HepG2 (cell line): Measurements from ENCODE around the gene WDR43. TPM values are rescaled to one million over a fixed set of nuclear protein-coding genes. Genes with fewer than 3 reads are reported as not detected.

Experiments used
- ATAC-seq: fragments of 200-7000 bp; cut with Tn5 transposase; 3 replicates; pipeline ENCODE4 v1.9.1; 2020; ENCODE audit warnings: mild to moderate bottlenecking, moderate library complexity
- BruUV-seq: library from RNA; stranded (reverse); fragments of 400-500 nt; replicated peaks from 2 replicates; lab custom pipeline; 2021; lab: Mats Ljungman, UMichigan
- CTCF ChIA-PET: fragments of 300-600 bp; formaldehyde crosslinking; extraction: SDS; loops from one replicate; lab custom pipeline; 2021; ENCODE audit warnings: low total read pairs, inconsistent platforms, low intra/inter-chr PET ratio; lab: Yijun Ruan, JAX
- POLR2A ChIA-PET: fragments of 350-600 bp; sonication (Branson Sonifier 250); formaldehyde crosslinking; loops from one replicate; lab custom pipeline; 2020; ENCODE audit warnings: antibody characterized with exemption, inconsistent platforms; lab: Yijun Ruan, JAX
- DNase-seq: peaks from one replicate; pipeline ENCODE4 v3.0.0-alpha.2; 2015; ENCODE audit warnings: low spot score
- FAIRE-seq: peaks from 3 replicates; lab custom pipeline; 2011; peaks lifted over from hg19 to GRCh38; lab: Jason Lieb, UNC
- H2AFZ ChIP-seq: one replicate; pipeline ENCODE4 v1.6.1; 2011; ENCODE audit warnings: low read length, inconsistent platforms
- H3K27ac ChIP-seq: fragments of 300-600 bp; 3 replicates; pipeline ENCODE4 v1.8.0; 2011; ENCODE audit warnings: mixed run types, mild to moderate bottlenecking, mixed read lengths, low read length, inconsistent platforms; ENCODE audit not compliant: insufficient read depth; ENCODE audit errors: extremely low read length
- H3K27me3 ChIP-seq, 2 experiments: fragments of 200-600 bp in 1 of 2; 2 replicates in 1 of 2; 3 replicates in 1 of 2; pipeline versions ENCODE4 v1.6.0 to v1.8.0; 2011; ENCODE audit warnings: low read length in 2 of 2, mild to moderate bottlenecking in 2 of 2, moderate library complexity in 2 of 2, inconsistent platforms in 1 of 2; ENCODE audit not compliant: insufficient read depth in 2 of 2, control insufficient read depth in 1 of 2
- H3K36me3 ChIP-seq, 2 experiments: fragments of 200-600 bp in 1 of 2; replicated peaks in 1 of 2; 2 replicates in 1 of 2; 3 replicates in 1 of 2; pipeline versions ENCODE4 v1.5.1 to v1.8.0; 2011; ENCODE audit warnings: low read length in 2 of 2, inconsistent platforms in 1 of 2; ENCODE audit not compliant: insufficient read depth in 2 of 2, control insufficient read depth in 1 of 2
- H3K4me1 ChIP-seq: 2 replicates; pipeline ENCODE4 v1.5.1; 2012; ENCODE audit warnings: low read length, inconsistent platforms; ENCODE audit not compliant: insufficient read depth
- H3K4me2 ChIP-seq: 2 replicates; pipeline ENCODE4 v1.6.0; 2011; ENCODE audit warnings: low read depth, low read length, inconsistent platforms
- H3K4me3 ChIP-seq, 3 experiments: fragments of 200-600 bp in 1 of 3; sonication (generic), shearing (Covaris generic) in 1 of 3; replicated peaks in 1 of 3; 2 replicates each; pipeline ENCODE4 v1.5.1; 2011 to 2016; ENCODE audit warnings: low read length in 3 of 3, inconsistent platforms in 2 of 3, low read depth in 2 of 3, mild to moderate bottlenecking in 2 of 3, control low read depth in 1 of 3, mixed read lengths in 1 of 3; ENCODE audit not compliant: insufficient read depth in 1 of 3
- H3K79me2 ChIP-seq: one replicate; pipeline ENCODE4 v1.6.1; 2011; ENCODE audit warnings: low read length, inconsistent platforms; ENCODE audit not compliant: insufficient read depth
- H3K9ac ChIP-seq: 2 replicates; pipeline ENCODE4 v1.6.0; 2011; ENCODE audit warnings: mild to moderate bottlenecking, low read depth, low read length, inconsistent platforms; ENCODE audit not compliant: insufficient read depth
- H3K9me3 ChIP-seq: 2 replicates; pipeline ENCODE4 v1.5.1; 2012; ENCODE audit warnings: mild to moderate bottlenecking, low read length
- H4K20me1 ChIP-seq: 2 replicates; pipeline ENCODE4 v1.6.0; 2011; ENCODE audit warnings: inconsistent platforms, mild to moderate bottlenecking, low read length, moderate library complexity; ENCODE audit not compliant: insufficient read depth
- ATF2 ChIP-seq: sonication (generic); formaldehyde crosslinking; IDR thresholded peaks from 2 replicates; pipeline ENCODE4 v1.4.0; 2020; ENCODE audit warnings: missing genetic modification reagents
- ATF6 ChIP-seq: sonication (generic); formaldehyde crosslinking; conservative IDR thresholded peaks from 2 replicates; pipeline ENCODE4 v1.4.0; 2020; ENCODE audit warnings: missing genetic modification reagents
- FLYWCH1 ChIP-seq: sonication (generic); formaldehyde crosslinking; IDR thresholded peaks from 2 replicates; pipeline ENCODE4 v1.8.1; 2023; ENCODE audit warnings: mild to moderate bottlenecking, missing genetic modification reagents
- HINFP ChIP-seq: sonication (generic); formaldehyde crosslinking; IDR thresholded peaks from 2 replicates; pipeline ENCODE4 v1.4.0; 2020; ENCODE audit warnings: low read depth, mild to moderate bottlenecking, missing genetic modification reagents
- HOXA7 ChIP-seq: sonication (generic); formaldehyde crosslinking; IDR thresholded peaks from 2 replicates; pipeline ENCODE4 v1.8.1; 2022; ENCODE audit warnings: mild to moderate bottlenecking, missing genetic modification reagents, moderate library complexity
- ISL2 ChIP-seq: sonication (generic); formaldehyde crosslinking; IDR thresholded peaks from 2 replicates; pipeline ENCODE4 v1.5.0; 2020; ENCODE audit warnings: missing genetic modification reagents
- MIER3 ChIP-seq: IDR thresholded peaks from 2 replicates; pipeline ENCODE4 v1.6.1; 2016; ENCODE audit warnings: missing compliant biosample characterization, borderline replicate concordance
- MYNN ChIP-seq: sonication (generic); formaldehyde crosslinking; IDR thresholded peaks from 2 replicates; pipeline ENCODE4 v1.4.0; 2020; ENCODE audit warnings: mild to moderate bottlenecking, low read depth, missing genetic modification reagents
- NFIC ChIP-seq: IDR thresholded peaks from 2 replicates; pipeline ENCODE4 v1.6.1; 2012; ENCODE audit warnings: mild to moderate bottlenecking, low read length, inconsistent platforms
- SALL2 ChIP-seq: sonication (generic); formaldehyde crosslinking; IDR thresholded peaks from 2 replicates; pipeline ENCODE4 v1.8.1; 2023; ENCODE audit warnings: mild to moderate bottlenecking, missing genetic modification reagents, inconsistent platforms
- SMARCE1 ChIP-seq: fragments of 450-650 bp; IDR thresholded peaks from 2 replicates; pipeline ENCODE4 v1.6.1; 2017; ENCODE audit warnings: borderline replicate concordance
- ZNF710 ChIP-seq: sonication (generic); formaldehyde crosslinking; IDR thresholded peaks from 2 replicates; pipeline ENCODE4 v1.5.0; 2020; ENCODE audit warnings: mild to moderate bottlenecking, missing genetic modification reagents, borderline replicate concordance
- WGBS: methylation state at CpG from one replicate; pipeline ENCODE4 v1.1.6; 2017; ENCODE audit warnings: low lambda C conversion rate; 5-methylcytosine and 5-hydroxymethylcytosine counted together
- in situ Hi-C: cut with HindIII; loops from 2 replicates; pipeline ENCODE4 v1.10.0; 2017; ENCODE audit warnings: low pct_unique_long_range_greater_than_20kb; ENCODE audit not compliant: extremely low pct_ligation_motif_present
- intact Hi-C: fragments of 100-400 bp; cut with micrococcal nuclease; formaldehyde crosslinking; loops from one replicate; pipeline ENCODE4 v1.10.0; 2022; ENCODE audit not compliant: unreplicated experiment
- polyA plus RNA-seq, 8 experiments: library from polyadenylated mRNA; depleted of rRNA in 3 of 8; stranded (reverse) in 7 of 8; unstranded in 1 of 8; fragments of >200 nt; fragmentation: Illumina TruSeq in 4 of 8; extraction: Trizol in 4 of 8; gene quantifications; 2 replicates each; pipeline versions ENCODE4 v1.2.1 to v1.2.3, GENCODE V29; 2011 to 2016; ENCODE audit warnings: low read depth in 4 of 8, missing spikeins in 1 of 8, mixed read lengths in 1 of 8; ENCODE audit not compliant: insufficient read depth in 1 of 8
- total RNA-seq, 5 experiments: library from RNA; depleted of rRNA; stranded (reverse); fragments of >200 nt; fragmentation: Illumina TruSeq; extraction: Trizol; gene quantifications; 2 replicates each; pipeline ENCODE4 v1.2.3, GENCODE V29; 2016; ENCODE audit warnings: low read depth in 1 of 5

The WDR43 gene
- total and polyA plus RNA-seq, 2 of the 13 experiments (the other 11 are each of a cell fraction or from before 2014, with no cell fraction given) = 121 to 167 TPM

GRCh38 chr2:28993206-28993960 is 98.9 kb downstream of the WDR43 start:
- in situ Hi-C loops (loop anchor here (25.0 kb wide), 1 partner anchor 844 kb away; no protein-coding TSS in a partner anchor), intact Hi-C loops (no loop called here)

More at GRCh38 chr2:28993206-28993960, 98.9 kb downstream of the WDR43 start:
- ATAC-seq (no peak), FAIRE-seq (no peak), DNase-seq (no peak)
- TF ChIP-seq FLYWCH1 (CRISPR knock-in tag) (no peak), NFIC (no peak), SMARCE1 (no peak), ZNF710 (no peak), SALL2 (CRISPR knock-in tag) (no peak), MYNN (CRISPR knock-in tag) (no peak), HOXA7 (CRISPR knock-in tag) (no peak), HINFP (CRISPR knock-in tag) (no peak), MIER3 (CRISPR knock-in tag) (no peak), ATF2 (CRISPR knock-in tag) (no peak), ISL2 (CRISPR knock-in tag) (no peak), ATF6 (no peak)
- Histone ChIP-seq H2AFZ (no peak overlapping the region), H3K27me3 (peaks cover 21 to 81% of the 10 kb centered on the region in 2 experiments), H3K79me2 (no peaks in the 10 kb centered on the region), H4K20me1 (no peaks in the 10 kb centered on the region), H3K4me3 (no peak overlapping the region), H3K27ac (no peak overlapping the region), H3K4me2 (no peak overlapping the region), H3K9ac (no peak overlapping the region), H3K36me3 (no peaks in the 10 kb centered on the region), H3K9me3 (no peaks in the 10 kb centered on the region), H3K4me1 (no peaks in the 10 kb centered on the region)
- WGBS = 3% methylated on average over 6 of the region's 6 CpGs
- CTCF ChIA-PET = no interaction called here
- BruUV-seq = no TSS peak
- POLR2A ChIA-PET = no interaction called here
